T47D (cell line): ENCODE measurements around the gene TNF.

Experiments used
- DNase-seq, 2 experiments: peaks; one replicate each; pipeline versions ENCODE4 v3.0.0 to v3.0.0-alpha.2; 2011 to 2012; ENCODE audit warnings: low read depth in 1 of 2, low spot score in 1 of 2
- JUND ChIP-seq: IDR thresholded peaks from 2 replicates; pipeline ENCODE4 v1.6.1; 2012; ENCODE audit warnings: low read depth
- in situ Hi-C: cut with HindIII; loops from 2 replicates; pipeline ENCODE4 v1.10.0; 2016; ENCODE audit warnings: low sequenced_read_pairs, low pct_unique_long_range_greater_than_20kb

The TNF gene

DNA sequence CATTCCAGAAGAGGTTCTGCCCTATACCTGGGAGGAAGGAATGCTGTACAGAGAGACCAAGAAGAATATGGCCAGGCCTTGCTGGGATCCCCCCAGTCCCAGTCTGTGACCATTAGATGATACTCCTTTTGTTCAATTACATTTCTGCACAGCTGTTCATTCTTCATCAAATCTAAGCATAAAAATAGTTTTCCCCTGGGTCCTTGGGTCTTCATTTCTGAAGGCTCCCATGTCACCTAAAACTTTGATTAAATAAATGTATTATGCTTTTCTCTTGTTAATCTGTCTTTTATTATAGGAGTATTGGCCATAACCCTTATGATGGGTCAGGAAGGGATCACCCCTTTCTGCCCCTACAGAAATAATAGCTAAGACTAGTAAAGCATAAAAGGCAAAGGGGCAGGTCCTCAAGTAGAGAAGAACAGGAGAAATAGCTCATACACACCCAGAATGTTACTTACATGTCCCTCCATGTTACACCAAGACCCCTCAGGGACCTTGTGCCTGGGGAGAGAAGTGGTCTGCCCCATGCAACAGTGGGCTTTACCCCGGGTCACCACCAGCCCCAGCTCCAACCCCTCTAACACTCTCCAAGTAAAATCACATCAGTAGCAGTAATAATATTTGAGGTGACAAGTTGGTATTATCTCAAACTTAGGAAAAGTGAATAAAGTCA is 5.4 kb upstream of the TNF start:
- DNase-seq = no peak
- TF ChIP-seq JUND = no peak
- in situ Hi-C loops = no loop called here

GRCh38 chr6:31572041-31572911 is 3.1 kb upstream of the TNF start, which contains the start of gene LTA:
Gene LTA (plus strand): TSS chr6:31572289. CDS start chr6:31572743, 454 bp downstream.
- no peak for TF ChIP-seq JUND
- in situ Hi-C loops = no loop called here
- no peak for DNase-seq

GRCh38 chr6:31573239-31574105 is 1.9 kb upstream of the TNF start:
- in situ Hi-C loops = no loop called here
- no peak for TF ChIP-seq JUND
- no peak for DNase-seq

DNA sequence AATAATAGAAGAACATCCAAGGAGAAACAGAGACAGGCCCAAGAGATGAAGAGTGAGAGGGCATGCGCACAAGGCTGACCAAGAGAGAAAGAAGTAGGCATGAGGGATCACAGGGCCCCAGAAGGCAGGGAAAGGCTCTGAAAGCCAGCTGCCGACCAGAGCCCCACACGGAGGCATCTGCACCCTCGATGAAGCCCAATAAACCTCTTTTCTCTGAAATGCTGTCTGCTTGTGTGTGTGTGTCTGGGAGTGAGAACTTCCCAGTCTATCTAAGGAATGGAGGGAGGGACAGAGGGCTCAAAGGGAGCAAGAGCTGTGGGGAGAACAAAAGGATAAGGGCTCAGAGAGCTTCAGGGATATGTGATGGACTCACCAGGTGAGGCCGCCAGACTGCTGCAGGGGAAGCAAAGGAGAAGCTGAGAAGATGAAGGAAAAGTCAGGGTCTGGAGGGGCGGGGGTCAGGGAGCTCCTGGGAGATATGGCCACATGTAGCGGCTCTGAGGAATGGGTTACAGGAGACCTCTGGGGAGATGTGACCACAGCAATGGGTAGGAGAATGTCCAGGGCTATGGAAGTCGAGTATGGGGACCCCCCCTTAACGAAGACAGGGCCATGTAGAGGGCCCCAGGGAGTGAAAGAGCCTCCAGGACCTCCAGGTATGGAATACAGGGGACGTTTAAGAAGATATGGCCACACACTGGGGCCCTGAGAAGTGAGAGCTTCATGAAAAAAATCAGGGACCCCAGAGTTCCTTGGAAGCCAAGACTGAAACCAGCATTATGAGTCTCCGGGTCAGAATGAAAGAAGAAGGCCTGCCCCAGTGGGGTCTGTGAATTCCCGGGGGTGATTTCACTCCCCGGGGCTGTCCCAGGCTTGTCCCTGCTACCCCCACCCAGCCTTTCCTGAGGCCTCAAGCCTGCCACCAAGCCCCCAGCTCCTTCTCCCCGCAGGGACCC is 981 bp upstream of the TNF start:
- in situ Hi-C loops = no loop called here
- no peak for DNase-seq
- TF ChIP-seq JUND = no peak

GRCh38 chr6:31575952-31576685 is 754 bp downstream of the TNF start:
- in situ Hi-C loops = no loop called here
- no peak for TF ChIP-seq JUND
- DNase-seq = no peak

GRCh38 chr6:31576897-31577578 is 1.7 kb downstream of the TNF start:
- no peak for TF ChIP-seq JUND
- DNase-seq = no peak
- in situ Hi-C loops = no loop called here

DNA sequence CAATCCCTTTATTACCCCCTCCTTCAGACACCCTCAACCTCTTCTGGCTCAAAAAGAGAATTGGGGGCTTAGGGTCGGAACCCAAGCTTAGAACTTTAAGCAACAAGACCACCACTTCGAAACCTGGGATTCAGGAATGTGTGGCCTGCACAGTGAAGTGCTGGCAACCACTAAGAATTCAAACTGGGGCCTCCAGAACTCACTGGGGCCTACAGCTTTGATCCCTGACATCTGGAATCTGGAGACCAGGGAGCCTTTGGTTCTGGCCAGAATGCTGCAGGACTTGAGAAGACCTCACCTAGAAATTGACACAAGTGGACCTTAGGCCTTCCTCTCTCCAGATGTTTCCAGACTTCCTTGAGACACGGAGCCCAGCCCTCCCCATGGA is 2.2 kb downstream of the TNF start:
- in situ Hi-C loops = no loop called here
- no peak for TF ChIP-seq JUND
- DNase-seq = no peak

- in situ Hi-C loops = no loop called here
- TF ChIP-seq JUND = no peak
- peak in 1 of 2 experiments; percentile 45 for DNase-seq
Measured at GRCh38 chr6:31578184-31579118, 3.1 kb downstream of the TNF start.

DNA sequence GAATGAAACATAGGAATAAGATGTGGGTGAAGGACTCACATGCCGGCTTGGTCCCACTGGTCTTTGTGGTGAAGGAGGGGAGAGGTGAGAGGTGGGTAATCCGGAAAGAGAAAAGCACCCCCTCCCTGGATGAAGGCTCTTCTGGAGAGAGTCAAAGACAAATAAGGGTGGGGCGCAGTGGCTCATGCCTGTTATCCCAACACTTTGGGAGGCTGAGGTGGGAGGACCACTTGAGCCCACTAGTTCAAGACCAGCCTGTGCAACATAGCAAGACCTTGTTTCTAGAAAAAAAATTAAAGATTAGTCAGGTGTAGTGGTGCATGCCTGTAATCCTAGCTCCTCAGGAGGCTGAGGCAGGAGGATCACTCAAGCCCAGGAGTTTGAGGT is 3.7 kb downstream of the TNF start:
- no peak for TF ChIP-seq JUND
- no peak for DNase-seq
- in situ Hi-C loops = no loop called here
